ENCODE results near the gene MYRIP.

GRCh38 chr3:40201770-40202169, 392.4 kb downstream of the MYRIP start:
- no peak for TF ChIP-seq CTCF (IDR thresholded peaks at IDR 0.05; ENCODE audit: low read depth, low read length, poor library complexity, severe bottlenecking)
- TF ChIP-seq EZH2phosphoT487 (IDR thresholded peaks at IDR 0.05; ENCODE audit: borderline replicate concordance, low read length): no peak

All from DOHH2 (cell line).